ENCODE measurements around the gene FBRS.

DNA sequence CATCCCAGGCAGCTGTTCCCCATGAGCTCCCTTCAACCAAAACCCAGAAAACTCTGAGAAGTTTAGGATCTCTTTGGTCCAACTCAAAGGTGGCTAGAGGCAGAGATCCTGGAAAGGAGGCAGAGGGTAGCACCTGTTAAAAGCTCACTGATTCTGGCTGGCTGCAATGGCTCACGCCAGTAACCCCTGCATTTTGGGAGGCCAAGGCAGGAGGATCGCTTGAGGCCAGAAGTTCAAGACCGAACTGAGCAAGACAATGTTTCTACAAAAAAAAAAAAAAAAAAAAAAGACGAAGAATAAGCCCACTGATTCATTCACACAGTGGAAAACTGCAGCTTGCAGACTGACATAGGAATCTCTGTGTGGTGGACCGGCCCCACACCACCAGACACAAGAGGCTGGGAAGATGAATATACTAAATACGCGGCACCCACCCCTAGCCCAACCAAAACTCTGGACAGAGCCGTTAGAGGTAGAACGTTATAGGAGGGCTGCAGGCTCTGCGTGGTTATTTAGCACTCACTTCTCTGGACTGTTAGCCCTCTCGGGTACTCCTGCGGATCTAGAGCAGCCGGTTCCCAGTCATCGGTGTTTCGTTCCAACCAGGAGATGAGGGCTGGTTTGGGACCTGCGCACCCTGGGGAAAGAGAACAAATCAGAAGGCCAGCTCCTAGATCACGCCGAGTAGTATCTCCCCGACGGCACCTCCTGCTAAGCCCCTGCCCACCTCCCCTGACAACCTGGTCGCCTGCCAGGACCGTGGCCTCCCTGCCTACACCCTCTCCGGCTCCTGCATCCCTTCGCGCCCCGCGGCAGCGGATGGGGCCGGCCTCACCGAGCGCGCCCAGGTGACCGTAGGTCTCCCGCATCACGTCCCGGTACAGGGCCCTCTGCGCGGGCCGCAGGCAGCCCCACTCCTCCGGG is 49.0 kb upstream of the FBRS start:
- TF ChIP-seq EP300 (IDR thresholded peaks at IDR 0.05) (no peak), POLR2A (IDR thresholded peaks at IDR 0.05) (no peak), POLR2AphosphoS5 (IDR thresholded peaks at IDR 0.05) (no peak)
- TF ChIP-seq, protein P1, sequence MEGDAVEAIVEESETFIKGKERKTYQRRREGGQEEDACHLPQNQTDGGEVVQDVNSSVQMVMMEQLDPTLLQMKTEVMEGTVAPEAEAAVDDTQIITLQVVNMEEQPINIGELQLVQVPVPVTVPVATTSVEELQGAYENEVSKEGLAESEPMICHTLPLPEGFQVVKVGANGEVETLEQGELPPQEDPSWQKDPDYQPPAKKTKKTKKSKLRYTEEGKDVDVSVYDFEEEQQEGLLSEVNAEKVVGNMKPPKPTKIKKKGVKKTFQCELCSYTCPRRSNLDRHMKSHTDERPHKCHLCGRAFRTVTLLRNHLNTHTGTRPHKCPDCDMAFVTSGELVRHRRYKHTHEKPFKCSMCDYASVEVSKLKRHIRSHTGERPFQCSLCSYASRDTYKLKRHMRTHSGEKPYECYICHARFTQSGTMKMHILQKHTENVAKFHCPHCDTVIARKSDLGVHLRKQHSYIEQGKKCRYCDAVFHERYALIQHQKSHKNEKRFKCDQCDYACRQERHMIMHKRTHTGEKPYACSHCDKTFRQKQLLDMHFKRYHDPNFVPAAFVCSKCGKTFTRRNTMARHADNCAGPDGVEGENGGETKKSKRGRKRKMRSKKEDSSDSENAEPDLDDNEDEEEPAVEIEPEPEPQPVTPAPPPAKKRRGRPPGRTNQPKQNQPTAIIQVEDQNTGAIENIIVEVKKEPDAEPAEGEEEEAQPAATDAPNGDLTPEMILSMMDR (IDR thresholded peaks at IDR 0.05) = no peak
